K562 treated with DMSO at 1 percent for 12 hours (cell line): Measurements from ENCODE around the gene AP2B1. TPM values are rescaled to one million over a fixed set of nuclear protein-coding genes. Genes with fewer than 3 reads are reported as not detected.

Experiments
- total RNA-seq: library from RNA; unstranded; fragments of 300-600 nt; gene quantifications from 2 replicates; pipeline ENCODE4 v1.2.3, GENCODE V29; 2022; ENCODE audit not compliant: insufficient read depth

The AP2B1 gene
- total RNA-seq: 41.9 and 120 TPM in 2 replicates

GRCh38 chr17:35587074-35587961, at the start of gene AP2B1:
Gene AP2B1, plus strand, starts transcription at chr17:35587322. Its CDS starts 6,709 bp downstream, at chr17:35594031.

GRCh38 chr17:35537601-35538141, 49.5 kb upstream of the AP2B1 start, which contains the start of gene SLFN12L:
Gene SLFN12L, minus strand, starts transcription at chr17:35537678. Its CDS starts 15,314 bp downstream, at chr17:35522364.

GRCh38 chr17:35560703-35561102, 26.4 kb upstream of the AP2B1 start, which contains the start of gene SLFN14:
Gene SLFN14, minus strand, starts transcription at chr17:35560819. Its CDS starts 2,757 bp downstream, at chr17:35558062.

GRCh38 chr17:35578197-35578928, 8.8 kb upstream of the AP2B1 start, which contains the start of gene PEX12:
Gene PEX12, minus strand, starts transcription at chr17:35578571. Its CDS starts 550 bp downstream, at chr17:35578021.

GRCh38 chr17:35731239-35731916, 144.3 kb downstream of the AP2B1 start, which contains the start of gene RASL10B:
Gene RASL10B, plus strand, starts transcription at chr17:35731639. Its CDS starts 3,546 bp downstream, at chr17:35735185.

GRCh38 chr17:35752945-35753764, 166.0 kb downstream of the AP2B1 start, which contains the start of gene GAS2L2:
Gene GAS2L2, minus strand, starts transcription at chr17:35753239. Its CDS starts 389 bp downstream, at chr17:35752850.

GRCh38 chr17:35760587-35760986, 173.5 kb downstream of the AP2B1 start, which contains the start of gene C17orf50:
Gene C17orf50, plus strand, starts transcription at chr17:35760887. Its CDS starts 55 bp downstream, at chr17:35760942.

Other genes starting within 250 kb of the AP2B1 start
- gene SLFN11, start 213.7 kb upstream of the AP2B1 start, total RNA-seq: not detected in 2 replicates
- 0.35 TPM in 1 of 2 replicates, not detected in the other for gene SLFN12, start 154.8 kb upstream of the AP2B1 start, total RNA-seq
- 0.36 and 2.0 TPM in 2 replicates for gene SLFN13, start 138.6 kb upstream of the AP2B1 start, total RNA-seq
- 0.72 TPM in 1 of 2 replicates, not detected in the other for gene SLFN12L, start 49.6 kb upstream of the AP2B1 start, total RNA-seq
- 0.82 and 3.3 TPM in 2 replicates for gene SLFN14, start 26.5 kb upstream of the AP2B1 start, total RNA-seq
- 5.6 and 6.1 TPM in 2 replicates for gene PEX12, start 8.8 kb upstream of the AP2B1 start, total RNA-seq
- not detected in 2 replicates for gene RASL10B, start 144.3 kb downstream of the AP2B1 start, total RNA-seq
- not detected in 2 replicates for gene GAS2L2, start 165.9 kb downstream of the AP2B1 start, total RNA-seq
- gene C17orf50, start 173.6 kb downstream of the AP2B1 start, total RNA-seq: not detected in 2 replicates
- gene MMP28, start 208.3 kb downstream of the AP2B1 start, total RNA-seq: not detected in 2 replicates
- 64.6 and 167 TPM in 2 replicates for gene TAF15, start 222.2 kb downstream of the AP2B1 start, total RNA-seq